ENCODE measurements around the gene DNAJC6.
A peak's percentile ranks its signal among the peaks of the same experiment; 100 is the strongest.

DNAJC6 gene

DNA sequence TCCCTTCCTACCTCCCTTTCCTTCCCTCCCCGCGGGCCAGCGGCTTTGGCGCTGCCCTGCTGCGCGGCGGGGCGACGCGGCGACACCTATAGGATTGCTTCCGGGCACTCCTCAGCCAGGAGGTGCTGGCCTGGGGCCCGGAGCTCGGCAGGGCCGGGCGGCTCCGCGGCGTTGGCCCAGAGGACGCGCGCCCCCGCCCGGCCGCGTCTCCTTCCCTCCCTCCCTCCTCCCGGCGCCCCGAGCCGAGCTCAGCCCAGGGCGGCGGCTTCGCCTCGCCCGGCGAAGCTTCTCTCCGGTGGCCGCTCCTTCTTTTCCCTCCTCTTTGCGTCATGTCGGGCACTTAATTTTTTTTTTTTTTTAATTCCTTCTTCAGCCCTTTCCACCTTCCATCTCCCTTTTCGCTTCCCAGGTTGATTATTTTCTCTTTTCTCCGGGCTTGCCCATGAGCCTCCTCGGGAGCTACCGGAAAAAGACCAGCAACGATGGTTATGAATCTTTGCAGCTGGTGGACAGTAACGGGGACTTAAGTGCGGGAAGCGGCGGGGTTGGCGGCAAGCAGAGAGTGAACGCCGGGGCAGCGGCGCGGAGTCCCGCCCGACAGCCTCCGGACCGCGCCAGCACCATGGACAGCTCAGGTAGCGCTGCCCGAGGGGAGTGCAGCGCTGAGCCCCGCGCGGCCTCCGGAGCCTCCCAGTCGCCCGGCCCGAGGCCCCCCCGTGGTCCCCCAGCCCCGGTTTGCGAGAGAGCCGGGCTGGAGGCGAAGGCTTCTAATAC, at the start of gene DNAJC6:
TSS of gene DNAJC6 (plus strand) at position 240 of the 774 bp plus-strand sequence. CDS start at position 443, 203 bp downstream.
- Mint-ChIP-seq H3K4me3 (peak within 1 kb of the TSS; percentile 60), H3K27ac (no peak within 1 kb of the TSS), H3K36me3 (peaks cover 5% of the 10 kb centered on the region), H3K27me3 (peaks cover 45% of the 10 kb centered on the region), H3K4me1 (peaks cover 11% of the 10 kb centered on the region), H3K9me3 (peaks cover 4% of the 10 kb centered on the region)

- H3K4me3 Mint-ChIP-seq: no peak overlapping the region
- H3K9me3 Mint-ChIP-seq: no peaks in the 10 kb centered on the region
- peaks cover 7% of the 10 kb centered on the region for H3K27me3 Mint-ChIP-seq
- peaks cover 24% of the 10 kb centered on the region for H3K4me1 Mint-ChIP-seq
- no peaks in the 10 kb centered on the region for H3K36me3 Mint-ChIP-seq
- H3K27ac Mint-ChIP-seq: no peak overlapping the region
Measured at GRCh38 chr1:65259816-65260215, 49.5 kb upstream of the DNAJC6 start.

DNA sequence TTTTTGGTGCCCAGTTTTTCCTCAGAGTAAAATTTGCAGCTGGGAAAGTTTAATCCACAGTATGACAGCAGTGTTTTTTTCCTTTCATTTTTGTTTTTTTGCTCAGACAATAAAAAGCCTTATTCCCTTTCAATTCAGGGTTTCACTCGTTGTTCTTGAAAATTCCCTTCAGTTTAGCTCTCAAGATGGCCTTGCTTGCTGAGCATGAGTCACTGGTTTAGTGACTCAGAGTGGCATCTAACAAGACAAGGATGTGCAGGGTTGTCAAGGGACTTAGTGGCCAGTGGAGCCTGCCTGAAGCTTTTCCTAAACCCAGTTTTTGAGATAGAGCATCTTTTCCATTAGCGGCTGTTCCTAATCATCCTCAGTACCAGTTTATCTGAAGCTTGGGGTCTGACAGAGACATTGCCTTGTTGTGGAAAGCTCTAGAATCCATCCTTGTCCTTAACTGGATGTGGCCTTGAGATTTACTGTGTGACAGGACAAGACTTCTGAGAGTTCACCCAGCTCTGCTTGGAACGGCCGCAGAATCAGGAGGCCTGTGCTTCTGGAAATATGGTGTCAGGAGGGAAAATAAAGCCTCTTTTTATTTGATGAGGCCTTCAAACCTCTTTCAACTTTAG, 48.4 kb upstream of the DNAJC6 start:
- Mint-ChIP-seq H3K36me3 (no peaks in the 10 kb centered on the region), H3K4me1 (peaks cover 27% of the 10 kb centered on the region), H3K27me3 (peaks cover 4% of the 10 kb centered on the region), H3K9me3 (no peaks in the 10 kb centered on the region), H3K4me3 (peak overlapping the region; percentile 1), H3K27ac (peak overlapping the region; percentile 75)

- H3K27me3 Mint-ChIP-seq: peaks cover 18% of the 10 kb centered on the region
Measured at GRCh38 chr1:65263286-65263685, 46.1 kb upstream of the DNAJC6 start.

GRCh38 chr1:65264197-65264929, 45.0 kb upstream of the DNAJC6 start:
- Mint-ChIP-seq H3K4me1 (peaks cover 34% of the 10 kb centered on the region), H3K9me3 (no peaks in the 10 kb centered on the region), H3K4me3 (peak overlapping the region; percentile 71), H3K36me3 (peaks cover 2% of the 10 kb centered on the region), H3K27ac (no peak overlapping the region), H3K27me3 (peaks cover 18% of the 10 kb centered on the region)

More at GRCh38 chr1:65263286-65263685, 46.1 kb upstream of the DNAJC6 start:
- Mint-ChIP-seq H3K27ac (no peak overlapping the region), H3K4me3 (no peak overlapping the region), H3K36me3 (peaks cover 2% of the 10 kb centered on the region), H3K4me1 (peaks cover 34% of the 10 kb centered on the region), H3K9me3 (no peaks in the 10 kb centered on the region)

DNA sequence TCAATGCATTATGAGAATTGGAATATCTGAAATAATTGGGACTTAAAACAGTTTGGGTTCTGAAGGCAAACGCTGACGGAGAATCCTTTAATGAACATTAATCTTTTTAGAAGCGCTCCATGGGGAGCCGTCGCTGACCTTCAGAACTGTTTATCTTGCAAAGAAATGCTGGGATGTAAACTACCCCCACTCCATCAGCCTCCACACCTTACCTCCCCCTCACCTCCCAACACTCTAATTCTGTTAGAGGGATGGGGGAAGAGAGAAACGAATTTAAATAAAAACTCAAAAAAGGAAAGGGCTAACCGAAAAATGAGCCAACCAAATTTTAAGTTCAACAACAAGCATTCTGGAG, 44.1 kb upstream of the DNAJC6 start:
- peak overlapping the region; percentile 23 for H3K27ac Mint-ChIP-seq
- peaks cover 29% of the 10 kb centered on the region for H3K4me1 Mint-ChIP-seq
- peak overlapping the region; percentile 82 for H3K4me3 Mint-ChIP-seq
- H3K27me3 Mint-ChIP-seq: peaks cover 18% of the 10 kb centered on the region
- peaks cover 2% of the 10 kb centered on the region for H3K36me3 Mint-ChIP-seq
- no peaks in the 10 kb centered on the region for H3K9me3 Mint-ChIP-seq

- peak overlapping the region; percentile 26 for H3K27ac Mint-ChIP-seq
- peak overlapping the region; percentile 82 for H3K4me3 Mint-ChIP-seq
- peaks cover 2% of the 10 kb centered on the region for H3K36me3 Mint-ChIP-seq
- H3K4me1 Mint-ChIP-seq: peaks cover 25% of the 10 kb centered on the region
- no peaks in the 10 kb centered on the region for H3K9me3 Mint-ChIP-seq
- H3K27me3 Mint-ChIP-seq: peaks cover 18% of the 10 kb centered on the region
Measured at GRCh38 chr1:65265651-65266351, 43.5 kb upstream of the DNAJC6 start.

DNA sequence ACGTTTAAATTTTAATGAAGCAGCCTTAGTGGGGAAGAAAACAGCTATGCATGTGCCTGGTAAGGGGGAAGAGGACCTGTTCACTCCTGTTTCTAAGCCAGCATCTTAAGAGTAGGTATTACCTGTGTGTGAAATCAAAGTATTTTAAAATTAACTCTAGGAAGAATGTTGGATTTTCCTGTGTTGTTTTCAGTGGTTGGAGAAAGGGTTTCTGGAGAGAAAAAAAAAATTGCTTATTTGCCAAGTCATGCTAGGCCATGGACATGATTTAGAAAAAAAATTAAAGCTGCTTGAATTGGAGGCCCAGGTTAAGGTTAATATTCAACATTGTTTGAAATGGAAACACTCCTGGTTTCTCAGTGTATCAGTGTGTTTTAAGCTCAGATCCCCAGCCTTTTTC, 42.9 kb upstream of the DNAJC6 start:
- H3K4me3 Mint-ChIP-seq: peak overlapping the region; percentile 82
- peaks cover 2% of the 10 kb centered on the region for H3K36me3 Mint-ChIP-seq
- H3K27me3 Mint-ChIP-seq: peaks cover 18% of the 10 kb centered on the region
- H3K27ac Mint-ChIP-seq: peak overlapping the region; percentile 26
- H3K9me3 Mint-ChIP-seq: no peaks in the 10 kb centered on the region
- H3K4me1 Mint-ChIP-seq: peaks cover 22% of the 10 kb centered on the region

DNA sequence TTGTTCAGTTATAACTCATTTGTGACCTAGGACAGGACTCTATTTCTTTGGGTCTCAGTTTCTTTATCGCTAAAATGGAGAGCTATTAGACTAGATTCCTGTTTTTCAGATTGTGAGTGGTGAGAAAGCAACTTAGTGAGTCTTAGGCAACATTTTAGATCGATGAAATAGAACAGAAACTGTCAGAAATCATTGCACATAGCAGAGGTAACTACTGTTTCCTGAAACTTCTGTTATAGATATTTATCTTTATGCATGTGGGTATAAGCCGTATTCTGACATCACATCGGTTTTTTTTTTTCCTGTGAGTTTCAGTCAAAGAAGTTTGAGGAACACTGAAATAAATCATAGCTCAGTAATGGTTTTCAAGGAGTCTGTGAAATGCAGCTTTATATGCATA, 42.1 kb upstream of the DNAJC6 start:
- Mint-ChIP-seq H3K4me1 (peaks cover 22% of the 10 kb centered on the region), H3K4me3 (no peak overlapping the region), H3K27ac (no peak overlapping the region), H3K36me3 (peaks cover 2% of the 10 kb centered on the region), H3K27me3 (peaks cover 20% of the 10 kb centered on the region), H3K9me3 (no peaks in the 10 kb centered on the region)

GRCh38 chr1:65267683-65268082, 41.7 kb upstream of the DNAJC6 start:
- H3K9me3 Mint-ChIP-seq: no peaks in the 10 kb centered on the region
- H3K4me1 Mint-ChIP-seq: peaks cover 22% of the 10 kb centered on the region
- H3K27ac Mint-ChIP-seq: no peak overlapping the region
- peaks cover 21% of the 10 kb centered on the region for H3K27me3 Mint-ChIP-seq
- no peak overlapping the region for H3K4me3 Mint-ChIP-seq
- H3K36me3 Mint-ChIP-seq: peaks cover 2% of the 10 kb centered on the region

GRCh38 chr1:65269612-65270011, 39.7 kb upstream of the DNAJC6 start:
- peaks cover 19% of the 10 kb centered on the region for H3K27me3 Mint-ChIP-seq
- H3K9me3 Mint-ChIP-seq: no peaks in the 10 kb centered on the region
- H3K27ac Mint-ChIP-seq: no peak overlapping the region
- H3K36me3 Mint-ChIP-seq: peaks cover 2% of the 10 kb centered on the region
- H3K4me3 Mint-ChIP-seq: no peak overlapping the region
- H3K4me1 Mint-ChIP-seq: peaks cover 17% of the 10 kb centered on the region

DNA sequence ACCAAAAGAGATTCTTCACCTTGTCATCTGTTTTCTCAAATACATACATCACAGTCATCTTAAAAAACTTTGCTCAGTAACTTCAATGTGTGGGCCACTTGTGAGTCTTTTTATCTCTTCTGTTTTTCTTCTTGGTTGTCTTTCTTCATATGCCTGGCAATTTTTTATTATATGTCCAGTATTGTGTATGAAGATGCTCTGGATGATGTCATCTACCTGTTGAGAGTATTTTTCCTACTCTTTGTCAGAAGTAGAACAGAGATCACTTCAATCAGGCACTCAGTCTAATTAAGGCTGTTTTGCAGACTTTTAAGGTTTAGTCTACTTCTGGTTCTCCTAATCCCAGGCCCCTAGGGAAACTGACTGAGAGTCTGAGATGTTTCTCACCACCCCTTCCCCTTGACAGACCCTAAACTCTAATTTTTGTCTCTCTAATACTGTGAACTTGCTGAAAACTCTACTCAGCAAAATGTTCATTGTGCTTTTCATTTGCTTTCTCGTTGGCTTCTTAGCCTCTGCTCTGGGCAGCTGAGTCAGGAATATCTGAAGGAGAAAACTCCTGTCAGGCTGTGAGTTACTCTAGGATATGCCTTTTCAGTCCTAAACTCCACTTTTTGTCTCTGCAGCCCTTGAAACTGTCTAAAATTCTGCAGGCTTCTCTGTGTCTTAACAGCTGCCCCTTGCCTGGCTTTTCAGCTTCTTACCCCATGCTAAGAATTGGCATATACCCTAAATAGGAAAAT, 33.0 kb upstream of the DNAJC6 start:
- no peak overlapping the region for H3K27ac Mint-ChIP-seq
- no peak overlapping the region for H3K4me3 Mint-ChIP-seq
- H3K9me3 Mint-ChIP-seq: no peaks in the 10 kb centered on the region
- H3K36me3 Mint-ChIP-seq: no peaks in the 10 kb centered on the region
- H3K4me1 Mint-ChIP-seq: no peaks in the 10 kb centered on the region
- peaks cover 19% of the 10 kb centered on the region for H3K27me3 Mint-ChIP-seq

DNA sequence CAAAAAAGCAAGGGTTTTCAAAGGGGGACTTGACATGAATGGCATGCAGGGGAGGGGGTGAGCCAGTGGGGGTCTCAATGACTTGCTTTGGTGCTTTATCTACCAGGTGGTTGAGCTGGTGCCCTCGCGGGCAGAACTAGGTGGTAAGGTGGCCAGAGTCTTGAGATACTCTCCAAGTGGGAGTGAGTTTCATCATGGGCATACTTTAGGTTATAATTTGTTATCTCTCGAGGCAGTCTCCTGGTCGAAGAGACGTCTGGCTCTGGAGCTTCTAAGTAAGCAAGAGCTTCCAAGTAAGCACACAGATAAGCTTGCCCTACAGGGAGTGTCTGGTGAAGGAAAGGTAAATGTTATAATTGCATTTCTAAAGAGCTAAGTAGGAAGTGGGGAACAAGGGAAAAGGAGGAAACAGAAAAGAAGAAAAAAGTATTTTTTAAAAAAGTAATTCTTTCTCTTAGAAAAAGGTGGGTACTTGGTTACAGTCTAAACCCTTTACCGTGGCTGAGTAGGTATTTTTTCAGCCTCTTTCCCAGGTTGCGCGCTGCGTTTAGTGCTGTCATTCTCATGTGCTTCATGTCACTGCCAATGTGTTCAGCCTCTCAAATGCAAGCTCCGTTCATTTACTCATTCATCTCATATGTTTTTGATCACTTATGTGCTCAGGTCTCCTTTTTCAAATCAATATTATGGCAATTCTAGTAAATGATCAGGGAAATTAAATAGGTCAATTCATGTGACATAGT, 31.6 kb upstream of the DNAJC6 start:
- Mint-ChIP-seq H3K4me1 (no peaks in the 10 kb centered on the region), H3K4me3 (no peak overlapping the region), H3K9me3 (no peaks in the 10 kb centered on the region), H3K36me3 (no peaks in the 10 kb centered on the region), H3K27me3 (peaks cover 17% of the 10 kb centered on the region), H3K27ac (no peak overlapping the region)

GRCh38 chr1:65278376-65279069, 30.8 kb upstream of the DNAJC6 start:
- Mint-ChIP-seq H3K9me3 (no peaks in the 10 kb centered on the region), H3K4me1 (no peaks in the 10 kb centered on the region), H3K27me3 (peaks cover 17% of the 10 kb centered on the region)

More at GRCh38 chr1:65278376-65279069, 30.8 kb upstream of the DNAJC6 start:
- Mint-ChIP-seq H3K36me3 (no peaks in the 10 kb centered on the region), H3K27ac (no peak overlapping the region), H3K4me3 (no peak overlapping the region)
